ENCODE data around the gene VPS37D.
"Not testable (repeated sequence)": the region's sequence is repeated elsewhere in the genome, so short reads cannot be mapped to it uniquely, and the experiment has no call there.

VPS37D gene

DNA sequence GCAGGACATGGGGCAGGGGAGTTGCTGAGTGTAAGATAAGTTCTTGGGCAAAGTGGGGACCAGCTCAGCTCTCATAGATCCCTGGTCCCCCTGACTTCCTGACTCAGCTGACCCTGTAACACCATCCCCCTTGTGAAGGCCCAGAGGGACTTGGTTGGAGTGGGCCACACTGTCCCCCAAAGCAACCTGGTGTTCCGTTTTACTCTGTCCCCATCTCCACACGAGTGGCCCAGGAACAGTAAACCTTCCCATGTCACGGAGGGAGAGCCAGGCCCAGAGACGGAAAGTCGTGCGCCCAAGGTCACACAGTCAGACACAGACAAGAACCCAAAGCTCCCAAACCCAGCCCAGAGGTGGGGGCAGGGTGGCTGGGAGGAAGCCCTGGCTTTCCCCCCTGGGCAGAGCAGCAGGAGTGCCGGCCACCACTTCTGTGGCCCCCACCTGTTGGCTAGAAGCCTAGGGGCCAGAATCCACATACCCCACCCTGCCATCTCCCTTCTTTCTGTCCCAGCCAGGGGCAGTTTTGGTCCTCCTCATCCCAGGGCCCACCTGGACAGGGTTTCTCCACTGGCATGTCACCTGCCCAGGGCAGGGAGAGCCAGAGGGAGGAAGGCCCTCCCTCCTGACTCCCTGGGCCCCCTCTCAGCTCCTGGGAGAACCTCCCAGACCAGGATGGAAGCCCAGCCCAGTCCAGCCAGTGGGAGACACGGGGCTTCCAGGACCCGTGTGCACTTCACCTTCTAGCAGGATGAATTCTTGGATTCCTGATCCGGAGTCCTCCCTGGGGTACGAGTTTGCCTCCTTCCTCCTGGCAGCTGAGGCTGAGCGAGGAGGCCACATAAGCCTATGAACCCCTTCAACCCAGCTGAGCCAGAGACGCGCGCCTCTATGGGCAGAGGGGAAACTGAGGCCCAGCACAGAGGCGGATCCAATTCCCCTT is 20.6 kb upstream of the VPS37D start:
- no peak for DNase-seq (ENCODE audit: low spot score)

DNA sequence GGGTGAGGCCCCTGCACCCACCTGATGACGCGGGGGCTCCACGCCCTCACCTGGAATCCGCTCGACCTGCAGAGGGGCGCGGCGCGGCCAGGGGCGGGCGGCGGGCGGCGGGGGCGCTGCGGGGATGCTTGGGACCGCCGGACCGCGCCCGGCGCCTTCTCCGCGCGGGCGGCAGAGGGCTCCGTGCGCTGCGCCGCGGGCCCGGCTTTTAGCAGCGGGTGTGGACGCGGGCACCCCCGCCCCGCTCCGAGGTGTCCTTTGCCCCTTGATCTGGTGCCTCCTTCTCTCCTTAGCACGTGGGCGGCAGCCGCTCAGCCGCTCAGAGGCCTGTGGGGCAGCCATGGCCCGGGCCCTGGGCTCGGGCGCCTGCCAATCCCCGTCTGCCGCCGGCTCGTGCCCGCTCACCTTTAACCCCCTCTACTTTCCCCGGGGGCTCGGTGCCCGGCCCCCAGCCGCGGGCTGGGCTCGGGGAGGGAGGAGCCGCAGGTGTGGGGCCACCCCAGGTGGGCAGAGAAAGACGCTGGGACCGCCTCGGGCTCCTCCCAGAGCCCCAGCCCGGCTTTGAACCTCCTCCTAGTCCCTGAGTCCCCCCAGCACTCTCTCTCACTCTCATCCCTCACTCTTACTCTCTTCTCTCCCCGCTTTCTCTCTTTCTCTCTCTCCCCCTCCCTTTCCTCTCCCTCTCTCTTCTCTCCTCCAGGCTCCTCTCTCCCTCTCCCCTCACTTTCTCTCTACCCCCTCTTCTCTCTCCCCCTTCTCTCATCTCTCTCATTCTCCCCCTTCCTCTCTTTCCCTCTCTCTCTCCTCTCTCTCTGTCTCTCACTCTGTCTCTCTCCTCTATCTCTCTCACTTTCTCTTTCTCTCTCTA is 19.7 kb upstream of the VPS37D start:
- no peak for DNase-seq (ENCODE audit: low spot score)

DNA sequence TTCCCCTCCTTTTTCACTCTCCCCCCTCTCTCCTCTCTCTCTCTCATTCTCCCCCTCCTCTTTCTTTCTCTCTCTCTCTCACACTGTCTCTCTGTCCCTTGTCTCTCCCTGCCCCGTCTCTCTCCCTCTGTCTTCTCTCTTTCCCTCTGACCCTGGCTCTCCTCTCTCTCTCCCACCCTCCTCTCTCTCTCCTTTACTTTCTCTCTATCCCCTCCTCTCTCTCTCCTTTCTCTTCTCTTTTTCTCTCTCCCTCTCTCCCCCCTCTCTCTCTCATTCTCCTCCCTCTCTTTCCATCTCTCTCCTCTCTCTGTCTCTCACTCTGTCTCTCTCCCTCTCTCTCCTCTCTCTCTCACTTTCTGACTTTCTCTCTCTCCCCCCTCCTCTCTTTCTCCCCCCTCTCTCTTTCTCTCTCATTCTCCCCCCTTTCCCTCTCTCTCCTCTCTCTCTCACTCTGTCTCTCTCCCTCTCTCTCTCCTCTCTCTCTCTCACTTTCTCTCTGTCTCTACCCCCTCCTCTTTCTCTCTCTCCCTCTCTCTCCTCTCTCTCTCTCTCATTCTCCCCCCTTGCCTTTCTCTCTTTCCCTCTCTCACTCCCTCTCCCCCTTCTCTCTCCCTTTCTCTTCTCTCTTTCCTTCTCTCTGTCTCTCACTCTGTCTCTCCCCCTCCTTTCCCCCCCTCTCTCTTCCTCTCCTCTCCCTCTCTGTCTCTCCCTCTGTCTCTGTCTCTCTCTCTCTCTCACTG is 18.9 kb upstream of the VPS37D start:
- no peak for DNase-seq (ENCODE audit: low spot score)

DNA sequence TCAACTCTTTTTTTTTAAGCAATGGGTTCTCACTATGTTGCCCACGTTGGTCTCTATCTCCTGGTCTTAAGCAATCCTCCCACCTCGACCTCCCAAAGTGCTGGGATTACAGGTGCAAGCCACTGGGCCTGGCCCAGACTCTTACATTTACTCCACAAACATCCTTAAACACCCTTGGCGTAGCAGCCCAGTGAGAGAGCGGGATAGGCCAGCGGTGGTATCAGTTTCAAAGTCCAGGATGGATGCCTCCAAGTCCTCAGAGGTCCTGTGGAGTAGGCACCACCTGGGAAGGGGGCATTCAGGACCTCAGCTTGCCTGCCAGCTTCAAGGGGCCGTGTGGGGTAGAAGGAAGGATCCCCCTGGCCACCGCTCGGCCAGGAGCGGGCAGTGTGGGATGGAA is 18.1 kb upstream of the VPS37D start:
- DNase-seq (ENCODE audit: low spot score), result no peak

DNA sequence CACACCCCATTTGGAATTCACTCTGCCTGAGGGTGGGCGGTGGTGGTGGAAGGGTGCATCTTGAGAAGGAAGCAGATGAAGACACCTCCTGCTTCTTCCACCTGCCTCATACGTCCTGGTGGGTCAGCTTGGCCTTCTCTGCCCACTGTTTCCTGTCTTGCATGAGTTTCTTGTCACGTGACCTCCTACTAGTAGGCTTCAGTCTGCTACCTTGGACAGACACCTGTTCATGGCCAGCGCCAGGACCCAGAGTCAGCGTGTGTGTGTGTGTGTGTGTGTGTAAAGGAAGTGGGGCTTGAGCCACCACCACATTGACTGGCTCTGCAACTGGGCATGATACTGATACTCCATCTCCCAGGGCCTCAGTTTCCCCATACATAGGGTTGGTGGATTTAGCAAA is 17.1 kb upstream of the VPS37D start:
- no peak for DNase-seq (ENCODE audit: low spot score)

DNA sequence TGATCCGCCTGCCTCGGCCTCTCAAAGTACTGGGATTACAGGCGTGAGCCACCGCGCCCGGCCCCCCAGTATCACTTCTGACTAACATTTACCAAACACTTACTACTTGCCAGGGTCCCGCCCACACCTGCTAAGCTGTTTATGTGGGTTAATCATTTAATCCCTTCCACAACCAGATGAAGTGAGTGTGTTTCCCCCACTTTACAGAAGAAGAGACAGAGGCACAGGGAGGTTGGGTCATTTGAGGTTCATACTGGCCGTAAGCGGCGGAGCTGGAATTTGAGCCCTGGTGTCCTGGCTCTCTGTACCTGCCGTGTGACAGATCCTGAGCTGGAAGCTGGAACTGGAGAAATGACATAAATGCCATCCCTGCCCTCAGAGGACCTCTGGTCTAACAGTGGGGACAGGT is 15.1 kb upstream of the VPS37D start:
- no peak for DNase-seq (ENCODE audit: low spot score)

DNA sequence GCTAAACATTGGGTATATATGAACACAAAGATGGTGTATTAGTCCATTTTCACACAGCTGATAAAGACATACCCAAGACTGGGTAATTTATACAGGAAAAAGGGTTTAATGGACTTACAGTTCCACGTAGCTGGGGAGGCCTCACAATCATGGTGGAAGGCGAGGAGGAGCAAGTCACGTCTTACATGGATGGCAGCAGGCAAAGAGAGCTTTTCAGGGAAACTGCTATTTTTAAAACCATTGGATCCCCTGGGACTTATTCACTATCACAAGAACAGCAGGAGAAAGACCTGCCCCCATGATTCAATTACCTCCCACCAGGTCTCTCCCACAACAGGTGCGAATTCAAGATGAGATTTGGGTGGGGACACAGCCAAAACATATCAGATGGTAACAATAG is 12.3 kb upstream of the VPS37D start:
- DNase-seq (ENCODE audit: low spot score), result not testable (repeated sequence)

DNA sequence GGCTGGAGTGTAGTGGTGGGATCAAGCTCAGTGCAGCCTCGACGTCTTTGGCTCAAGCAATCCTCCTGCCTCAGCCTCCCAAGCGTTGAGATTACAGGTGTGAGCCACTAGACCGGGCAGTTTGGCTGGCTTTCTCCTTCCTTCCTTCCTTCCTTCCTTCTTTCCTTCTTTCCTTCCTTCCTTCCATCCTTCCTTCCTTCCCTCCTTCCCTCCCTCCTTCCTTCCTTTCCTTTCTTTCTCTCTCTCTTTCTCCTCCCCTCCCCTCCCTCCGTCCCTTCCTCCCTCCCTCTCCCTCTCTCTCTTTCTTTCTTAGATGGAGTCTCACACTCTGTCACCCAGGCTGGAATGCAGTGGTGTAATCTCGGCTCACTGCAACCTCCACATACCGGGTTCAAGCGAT is 7.6 kb upstream of the VPS37D start:
- no peak for DNase-seq (ENCODE audit: low spot score)

DNA sequence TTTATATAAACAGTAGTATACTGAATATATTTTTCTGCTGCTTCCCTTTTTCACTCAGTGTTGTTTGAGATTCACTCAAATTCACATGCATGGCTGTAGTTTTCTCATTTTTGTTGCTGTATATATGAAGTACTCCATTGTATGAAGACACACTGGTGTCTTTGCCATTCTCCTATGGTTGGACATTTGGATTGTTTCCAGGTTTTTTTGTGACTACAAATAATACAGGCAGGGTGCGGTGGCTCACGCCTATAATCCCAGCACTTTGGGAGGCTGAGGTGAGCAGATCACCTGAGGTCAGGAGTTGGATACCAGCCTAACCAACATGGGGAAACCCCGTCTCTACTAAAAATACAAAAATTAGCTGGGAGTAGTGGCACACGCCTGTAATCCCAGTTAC is 7.0 kb upstream of the VPS37D start:
- DNase-seq (ENCODE audit: low spot score), result not testable (repeated sequence)

DNA sequence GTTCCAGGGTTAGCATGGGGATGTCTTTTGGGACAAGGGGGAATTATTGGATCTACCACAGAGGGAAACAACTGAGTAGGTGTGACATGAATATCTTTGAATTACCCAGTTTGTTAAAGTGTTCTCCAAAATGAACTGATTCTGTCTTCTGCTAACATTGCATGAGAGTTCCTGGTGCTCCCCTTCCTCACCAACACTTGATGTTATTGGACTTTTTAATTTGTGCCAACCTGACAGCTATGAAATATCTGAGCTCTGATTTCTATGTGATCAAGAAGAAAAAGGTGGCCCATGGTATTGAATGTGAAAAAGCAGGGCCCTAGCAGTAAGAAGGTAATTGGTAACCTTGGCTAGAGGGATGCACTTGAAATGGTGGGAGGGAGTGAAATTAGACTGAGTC is 4.6 kb upstream of the VPS37D start:
- no peak for DNase-seq (ENCODE audit: low spot score)

DNA sequence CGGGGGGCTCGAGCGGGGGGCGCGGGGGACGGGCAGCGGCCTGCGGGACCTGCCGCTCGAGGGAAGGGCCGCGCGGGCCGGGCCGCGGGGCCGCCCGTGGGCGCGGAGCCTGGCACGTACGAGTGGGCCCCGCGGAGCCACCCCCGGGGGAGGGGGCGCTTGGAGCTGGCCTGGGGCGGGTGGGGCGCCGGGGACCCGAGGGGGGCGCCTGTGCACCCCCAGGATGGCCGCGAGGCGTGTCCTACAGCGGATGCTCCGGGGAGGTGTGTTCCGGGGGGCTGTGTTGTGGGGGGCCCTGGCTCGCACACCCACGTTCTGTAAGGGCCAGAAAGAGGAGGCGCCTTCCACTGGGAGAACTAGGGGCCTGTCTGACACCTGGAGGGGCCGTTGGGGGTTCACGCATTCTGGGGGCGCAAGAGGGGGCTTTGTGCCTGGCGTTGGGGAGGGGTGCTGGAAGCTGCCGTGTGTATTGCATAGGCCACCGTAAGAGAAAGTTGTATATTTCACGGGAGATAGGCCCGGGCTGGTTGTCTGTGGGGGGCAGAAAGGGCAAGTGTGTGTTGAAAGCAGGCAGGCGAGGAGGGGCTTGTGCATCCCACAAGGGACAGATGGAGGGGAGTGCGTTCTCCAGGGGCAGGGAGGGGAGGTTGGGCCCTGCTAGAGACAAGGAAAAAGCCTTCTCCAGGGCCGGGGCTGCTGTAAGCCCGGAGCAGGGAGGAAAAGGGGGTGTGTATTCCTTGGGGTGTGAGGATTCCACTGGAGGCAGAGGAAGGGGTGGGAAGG is 663 bp downstream of the VPS37D start:
- peak; percentile 22 for DNase-seq (ENCODE audit: low spot score)

DNA sequence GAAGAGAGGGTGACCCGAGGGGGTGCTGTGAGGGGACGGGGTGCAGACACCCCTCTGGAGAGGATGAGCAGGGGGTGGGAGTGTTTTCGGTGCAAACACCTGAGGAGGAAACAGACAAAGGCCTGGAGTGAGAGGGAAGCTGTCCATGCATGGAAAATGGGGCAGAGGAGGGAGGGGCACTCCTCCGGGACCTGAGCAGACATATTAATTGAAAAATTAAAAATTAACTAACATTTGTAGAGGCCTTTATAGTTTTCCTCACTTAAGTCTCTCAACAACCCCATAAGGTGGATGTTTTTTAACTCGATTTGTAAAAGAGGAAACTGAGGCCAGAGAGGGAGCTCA is 1.2 kb downstream of the VPS37D start:
- DNase-seq (ENCODE audit: low spot score), result no peak

DNA sequence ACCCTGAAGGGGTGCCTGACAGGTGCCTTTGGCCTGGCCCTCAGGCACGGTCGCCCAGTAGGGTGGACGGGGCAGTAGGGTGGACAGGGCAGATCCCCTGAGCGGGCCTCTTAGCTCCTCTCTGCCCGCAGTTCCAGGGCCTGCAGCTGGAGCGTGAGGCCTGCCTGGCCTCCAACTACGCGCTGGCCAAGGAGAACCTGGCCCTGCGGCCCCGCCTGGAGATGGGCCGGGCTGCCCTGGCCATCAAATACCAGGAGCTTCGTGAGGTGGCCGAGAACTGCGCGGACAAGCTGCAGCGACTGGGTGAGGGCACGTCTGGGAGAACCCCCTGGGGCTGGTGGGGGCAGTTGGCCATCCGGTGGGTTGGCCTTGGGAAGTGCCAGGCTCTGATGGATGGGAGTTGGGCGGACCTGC is 1.7 kb downstream of the VPS37D start:
- no peak for DNase-seq (ENCODE audit: low spot score)

DNA sequence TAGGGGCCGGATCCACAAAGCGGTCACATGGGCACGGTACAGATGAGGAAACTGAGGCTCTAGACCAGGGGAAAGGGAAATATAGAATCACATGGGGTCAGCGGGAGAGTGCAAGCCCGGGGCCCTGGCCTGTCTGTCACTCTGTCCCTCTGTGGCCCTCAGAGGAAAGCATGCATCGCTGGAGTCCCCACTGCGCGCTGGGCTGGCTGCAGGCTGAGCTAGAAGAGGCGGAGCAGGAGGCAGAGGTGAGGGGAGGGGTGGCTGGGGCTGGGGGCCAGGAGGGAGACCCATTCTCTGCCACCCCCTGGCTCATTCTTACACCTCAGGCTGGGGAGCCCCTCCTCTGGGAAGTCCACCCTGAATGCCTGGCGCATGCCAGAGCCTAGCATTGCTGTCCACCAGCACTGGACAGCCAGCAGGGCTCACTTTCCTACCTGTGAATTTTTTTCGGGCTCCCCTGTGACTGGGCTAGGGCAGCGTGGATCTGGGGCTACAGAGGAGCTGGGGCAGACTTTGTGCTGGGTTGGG is 2.3 kb downstream of the VPS37D start:
- no peak for DNase-seq (ENCODE audit: low spot score)

DNA sequence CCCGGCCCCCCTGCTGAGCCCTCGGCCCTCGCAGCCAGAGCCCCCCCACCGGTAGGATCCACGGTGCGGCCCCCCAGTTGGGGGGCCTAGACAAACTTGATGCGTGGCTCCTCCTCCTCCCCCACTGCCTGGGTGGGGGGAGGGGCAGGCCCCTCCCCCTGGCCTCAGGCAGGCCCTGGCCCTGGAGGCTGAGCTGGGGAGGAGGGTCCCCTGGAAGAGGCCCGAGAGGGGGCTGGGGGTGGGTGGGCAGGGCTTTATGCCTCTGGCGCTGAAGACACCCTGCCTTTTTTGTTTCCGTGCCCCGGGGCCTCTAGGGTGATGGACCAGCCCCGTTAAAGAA is 3.7 kb downstream of the VPS37D start:
- DNase-seq (ENCODE audit: low spot score), result no peak

DNA sequence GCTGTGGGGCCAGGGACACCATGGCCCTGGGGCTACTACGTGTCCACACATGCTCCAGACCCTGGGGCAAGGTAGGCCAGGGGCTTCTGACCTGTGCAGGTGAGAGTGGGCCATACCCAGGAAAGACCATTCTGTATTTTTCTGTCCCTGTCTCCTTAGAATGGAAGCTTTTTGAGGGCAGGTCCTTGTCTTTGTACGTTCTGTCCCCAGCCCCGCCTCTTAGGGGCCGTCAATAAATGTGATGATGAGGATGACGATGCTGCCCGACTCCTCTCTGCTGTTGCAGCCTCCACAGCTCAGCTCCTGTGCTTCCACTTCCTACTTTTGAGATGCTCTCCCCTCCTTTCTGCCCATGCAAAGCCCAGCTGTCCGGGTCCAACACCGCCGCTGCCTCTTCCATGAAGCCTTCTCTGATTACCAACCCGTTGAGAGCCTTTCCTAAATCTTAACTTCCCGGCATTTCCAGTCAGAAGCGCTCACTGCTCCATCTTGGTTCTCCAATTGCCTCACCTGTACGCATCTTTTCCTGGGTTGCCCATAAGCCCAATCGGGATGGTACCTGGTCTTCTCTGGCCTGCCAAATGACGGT is 4.3 kb downstream of the VPS37D start:
- no peak for DNase-seq (ENCODE audit: low spot score)

DNA sequence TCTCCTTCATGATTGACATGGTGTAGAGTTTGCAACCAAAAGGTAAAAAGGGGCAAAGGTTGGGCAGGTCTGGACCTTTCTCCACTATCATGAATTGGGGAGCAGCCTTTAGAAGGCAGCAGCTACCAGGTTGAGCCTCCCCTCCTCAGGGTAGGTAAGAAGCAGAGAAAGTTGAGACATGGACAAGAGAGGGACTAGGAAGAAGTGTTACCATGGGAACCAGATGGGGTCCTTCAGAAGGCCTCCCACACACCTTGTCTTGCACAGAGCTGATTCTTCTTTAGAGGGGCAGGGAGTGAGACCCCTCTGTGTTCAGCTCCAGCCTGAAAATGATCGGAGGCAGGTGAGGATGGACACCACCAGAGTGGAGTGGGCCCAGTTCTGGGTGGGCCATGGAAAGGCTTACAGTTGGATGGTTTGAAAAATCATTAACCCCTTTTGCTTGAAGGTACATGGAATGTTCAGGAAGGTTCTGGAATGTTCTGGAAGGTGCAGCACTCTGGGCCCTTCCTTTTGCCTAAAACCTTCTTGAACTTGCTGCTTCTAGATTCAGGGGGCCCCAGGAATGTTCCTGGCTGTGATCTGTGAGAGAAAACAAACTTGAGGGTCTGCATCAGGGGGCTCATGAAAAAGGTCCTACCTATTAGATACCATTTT is 7.0 kb downstream of the VPS37D start:
- no peak for DNase-seq (ENCODE audit: low spot score)

DNA sequence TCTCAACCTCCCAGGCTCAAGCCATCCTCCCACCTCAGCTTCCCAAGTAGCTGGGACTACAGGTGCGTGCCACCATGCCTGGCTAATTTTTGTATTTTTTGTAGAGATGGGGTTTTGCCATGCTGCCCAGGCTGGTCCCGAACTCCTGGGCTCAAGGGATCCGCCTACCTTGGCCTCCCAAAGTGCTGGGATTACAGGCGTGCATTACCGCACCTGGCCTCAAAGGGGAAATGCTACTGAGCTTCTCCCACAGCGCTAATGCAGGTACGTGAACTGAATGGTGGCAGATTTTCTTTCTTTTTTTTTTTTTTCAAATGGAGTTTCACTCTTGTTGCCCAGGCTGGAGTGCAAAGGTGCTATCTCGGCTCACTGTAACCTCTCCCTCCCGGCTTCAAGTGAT is 8.4 kb downstream of the VPS37D start:
- not testable (repeated sequence) for DNase-seq (ENCODE audit: low spot score)

DNA sequence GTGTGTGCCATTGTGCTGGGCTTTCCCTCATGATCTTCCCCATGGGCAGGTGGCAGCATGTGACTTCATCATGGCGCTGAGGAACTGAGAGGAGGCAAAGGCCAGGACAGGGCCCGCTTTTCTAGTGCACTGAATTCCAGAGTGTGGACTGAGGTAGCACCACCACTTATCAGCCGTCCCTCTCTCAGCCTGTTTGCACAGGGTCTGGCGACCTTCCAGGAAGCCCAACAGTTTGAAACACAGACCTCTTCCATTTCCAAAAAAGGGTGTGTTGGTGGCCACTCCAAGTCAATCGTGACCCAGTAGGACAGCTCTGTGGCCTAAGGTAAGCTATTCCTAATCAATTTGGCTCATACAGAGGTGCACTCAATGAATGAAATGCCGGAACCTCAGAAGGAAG is 11.2 kb downstream of the VPS37D start:
- no peak for DNase-seq (ENCODE audit: low spot score)

DNA sequence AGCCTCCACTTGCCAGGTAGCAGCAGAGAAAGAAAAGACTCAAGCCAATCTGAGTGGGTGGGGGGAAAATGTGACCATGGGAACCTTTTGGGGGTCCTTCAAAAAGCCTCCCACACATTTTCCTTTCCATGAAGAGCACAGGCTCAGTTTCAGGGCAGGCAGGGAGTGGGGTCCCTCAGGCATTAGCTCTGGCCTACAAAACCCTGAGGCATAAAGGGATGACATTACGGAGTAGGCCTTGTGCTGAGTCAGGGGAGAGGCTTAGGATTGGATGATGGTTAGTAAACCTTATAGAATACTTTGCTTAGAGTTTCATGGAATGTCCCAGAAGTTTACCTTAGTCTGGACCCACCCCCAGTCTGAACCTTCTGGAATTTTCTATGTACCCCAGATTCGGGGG is 12.1 kb downstream of the VPS37D start:
- DNase-seq (ENCODE audit: low spot score), result no peak

DNA sequence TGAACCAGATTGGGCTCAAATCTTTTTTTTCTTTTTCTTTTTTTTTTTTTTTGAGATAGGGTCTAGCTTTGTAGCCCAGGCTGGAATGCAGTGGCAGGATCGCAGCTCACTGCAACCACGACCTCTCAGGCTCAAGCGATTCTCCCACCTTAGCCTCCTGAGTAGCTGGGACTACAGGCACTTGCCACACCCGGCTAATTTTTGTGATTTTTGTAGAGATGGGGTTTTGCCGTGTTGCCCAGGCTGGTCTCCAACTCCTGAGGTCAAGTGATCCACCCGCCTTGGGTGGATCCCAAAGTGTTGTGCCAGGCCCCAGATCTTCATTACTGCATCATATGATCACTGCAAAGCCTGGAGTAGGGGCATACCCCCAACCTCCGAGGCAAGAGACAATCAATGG is 12.9 kb downstream of the VPS37D start:
- no peak for DNase-seq (ENCODE audit: low spot score)
